Lung microvascular endothelial cell (primary cell): Measurements from ENCODE around the gene TXN. TPM values are rescaled to one million over a fixed set of nuclear protein-coding genes. Genes with fewer than 3 reads are reported as not detected.
"Not testable (repeated sequence)": the region's sequence is repeated elsewhere in the genome, so short reads cannot be mapped to it uniquely, and the experiment has no call there.

Experiments
- DNase-seq, 2 donors: peaks; one replicate each; pipeline versions ENCODE4 v3.0.0 to v3.0.0-alpha.2; 2010; ENCODE audit warnings: low read depth in 2 of 2
- total RNA-seq: library from RNA; depleted of rRNA; stranded (reverse); fragments of >200 nt; gene quantifications from 2 replicates; pipeline ENCODE4 v1.2.1, GENCODE V29; 2014

Gene TXN
- total RNA-seq, 1 donor from 2014 or later: 168 TPM

DNA sequence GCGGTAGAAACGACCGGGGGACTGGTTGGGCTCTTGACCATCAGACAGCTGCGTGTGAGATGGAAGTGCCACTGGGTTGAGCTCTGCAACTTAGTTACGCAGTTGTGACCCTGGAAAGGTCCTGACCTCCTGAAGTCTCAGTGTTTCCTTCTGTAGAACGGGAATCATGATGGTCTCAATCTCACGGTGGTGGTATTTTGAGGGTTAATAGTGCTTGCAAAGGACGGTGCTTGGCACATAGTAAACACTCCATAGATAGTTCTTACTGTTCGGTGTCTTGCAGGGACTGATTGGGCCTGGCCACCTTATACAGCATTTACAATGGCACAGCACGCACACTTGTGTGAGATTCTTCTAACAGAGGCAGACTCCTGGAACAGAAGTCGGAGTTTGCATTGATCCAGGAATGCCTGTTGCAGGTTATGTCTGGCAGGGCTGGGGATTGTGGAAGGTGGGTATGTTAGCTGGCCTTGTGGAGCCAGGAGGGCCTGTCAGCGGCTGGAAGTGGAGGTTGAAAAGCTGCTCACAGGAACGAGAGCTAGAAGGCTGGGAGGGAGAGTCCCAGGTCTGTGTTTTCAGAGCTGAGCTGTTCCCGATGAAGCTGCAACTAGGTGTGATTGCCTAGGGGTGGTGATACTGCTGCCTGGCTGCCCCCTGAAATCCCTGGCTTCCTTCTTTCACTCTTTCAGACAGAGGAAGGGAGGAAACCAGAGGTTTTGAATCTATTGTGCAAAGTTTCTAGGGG, 962 bp upstream of the TXN start:
- peak in 1 of 2 donors; percentile 19 for DNase-seq

- peak; percentile 42 to 63 for DNase-seq
These were observed 586 bp downstream of the TXN start for GRCh38 chr9:110255463-110256379.

GRCh38 chr9:110255034-110255462, 1.3 kb downstream of the TXN start:
- DNase-seq: no peak

- DNase-seq: no peak
These were observed 1.8 kb downstream of the TXN start for GRCh38 chr9:110254500-110254899.

- peak in 1 of 2 donors; percentile 16 for DNase-seq
These were observed 3.7 kb downstream of the TXN start for GRCh38 chr9:110252509-110253139.

DNA sequence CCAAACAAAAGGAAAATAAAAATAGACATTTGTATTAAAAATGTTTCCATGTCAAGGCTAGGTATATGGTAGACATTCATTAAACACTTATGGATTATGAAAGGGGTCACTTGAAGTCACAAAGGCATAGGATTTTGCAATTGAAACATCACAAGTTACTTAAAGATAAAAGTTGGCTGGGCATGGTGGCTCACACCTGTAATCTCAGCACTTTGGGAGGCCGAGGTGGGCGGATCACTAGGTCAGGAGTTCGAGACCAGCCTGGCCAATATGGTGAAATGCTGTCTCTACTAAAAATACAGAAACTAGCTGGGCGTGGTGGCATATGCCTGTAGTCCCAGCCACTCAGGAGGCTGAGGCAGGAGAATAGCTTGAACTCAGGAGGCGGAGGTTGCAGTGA, 4.5 kb downstream of the TXN start:
- DNase-seq: not testable (repeated sequence)

DNA sequence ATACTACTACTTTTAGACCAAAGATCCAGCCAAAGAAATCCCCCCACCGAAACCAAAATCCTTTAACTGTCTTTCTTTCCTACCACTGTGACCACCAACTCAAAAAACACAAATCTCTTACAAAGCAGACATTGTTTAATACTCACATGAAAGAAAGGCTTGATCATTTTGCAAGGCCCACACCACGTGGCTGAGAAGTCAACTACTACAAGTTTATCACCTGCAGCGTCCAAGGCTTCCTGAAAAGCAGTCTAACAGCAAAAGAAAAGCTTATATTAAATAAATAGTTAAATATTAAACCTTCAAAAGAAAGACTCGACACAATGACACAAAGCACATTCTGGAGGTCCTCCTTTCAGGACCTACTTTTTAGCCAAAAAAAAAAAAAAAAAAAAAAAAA, 5.1 kb downstream of the TXN start:
- DNase-seq: no peak

DNA sequence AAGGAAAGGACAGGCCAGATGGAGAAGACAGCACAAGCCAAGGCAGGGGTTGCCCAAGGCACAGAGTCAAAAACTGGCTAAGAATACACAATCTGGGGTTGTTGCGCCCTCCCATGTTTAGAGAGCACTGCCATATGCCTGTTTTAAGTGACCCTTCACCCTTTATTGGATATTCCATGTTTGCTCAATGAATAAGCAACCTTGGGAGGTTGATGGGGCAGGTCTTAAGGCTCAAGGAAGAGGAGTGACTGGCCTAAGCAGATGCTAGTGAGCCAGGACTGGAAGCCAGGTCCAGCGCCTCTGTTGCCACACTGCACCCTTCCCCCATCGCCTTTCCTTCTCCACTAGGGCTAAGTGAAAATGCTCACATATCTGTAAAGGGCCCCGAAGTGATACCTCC, 6.7 kb downstream of the TXN start:
- no peak for DNase-seq

DNA sequence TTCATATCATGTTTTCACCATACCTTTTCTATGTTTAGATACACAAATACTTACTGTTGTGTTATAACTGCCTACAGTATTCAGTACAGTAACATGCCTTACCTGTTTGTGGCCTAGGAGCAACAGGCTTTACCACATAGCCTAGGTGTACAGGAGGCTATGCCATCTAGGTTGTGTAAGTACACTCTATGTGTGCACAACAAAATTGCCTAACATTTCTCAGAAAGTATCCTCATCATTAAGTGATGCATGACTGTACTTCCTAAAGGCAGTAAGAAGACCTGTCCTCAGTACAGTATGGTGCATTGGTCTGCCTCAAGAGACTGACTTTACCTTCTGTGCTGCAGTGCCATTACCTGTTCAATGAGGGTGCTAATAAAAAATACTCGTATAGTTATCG, 7.9 kb downstream of the TXN start:
- DNase-seq: no peak

DNA sequence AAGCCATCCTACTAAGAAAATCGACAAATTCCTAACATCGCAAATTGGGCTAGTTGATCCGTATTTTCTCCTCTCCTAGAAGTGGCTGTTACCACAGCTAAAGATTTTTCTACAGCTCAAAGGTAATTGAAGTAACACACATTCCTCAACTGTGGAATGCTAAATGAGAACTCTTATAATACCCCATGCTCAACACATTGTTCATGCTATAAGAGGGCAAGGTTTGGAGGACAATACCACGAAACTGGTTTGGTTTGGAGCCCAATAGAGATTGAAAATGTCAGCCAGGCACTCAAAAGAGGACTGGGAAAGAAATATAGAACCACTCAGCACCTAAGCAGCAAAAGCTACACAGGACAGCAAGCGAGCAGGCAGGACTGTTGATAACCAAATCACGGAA, 10.1 kb downstream of the TXN start:
- no peak for DNase-seq

GRCh38 chr9:110244616-110245015, 11.7 kb downstream of the TXN start:
- DNase-seq: no peak

- DNase-seq: no peak
These were observed 14.4 kb downstream of the TXN start for GRCh38 chr9:110241858-110242321.

- DNase-seq: no peak
These were observed 14.9 kb downstream of the TXN start for GRCh38 chr9:110241260-110241857.

DNA sequence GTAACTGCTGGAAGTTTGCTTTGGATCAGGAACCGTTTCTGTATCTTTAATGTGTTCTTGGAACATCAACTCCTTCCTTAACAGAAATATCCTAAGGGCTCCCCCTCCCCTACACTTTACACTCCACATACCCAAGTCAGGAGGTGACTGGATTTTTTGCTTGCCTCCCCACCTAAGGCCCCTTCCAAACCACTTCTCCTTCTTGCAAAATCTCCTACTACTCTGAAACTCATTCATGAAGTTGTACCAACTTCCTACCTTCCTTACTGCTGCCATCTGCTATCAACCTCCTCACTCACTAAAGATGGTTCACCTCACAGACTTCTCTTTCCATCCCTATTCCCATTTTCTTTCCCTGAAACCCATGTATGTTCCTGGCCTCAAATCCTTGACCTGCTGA, 16.1 kb downstream of the TXN start:
- no peak for DNase-seq

- DNase-seq: no peak
These were observed 28.0 kb downstream of the TXN start for GRCh38 chr9:110228321-110228720.

DNA sequence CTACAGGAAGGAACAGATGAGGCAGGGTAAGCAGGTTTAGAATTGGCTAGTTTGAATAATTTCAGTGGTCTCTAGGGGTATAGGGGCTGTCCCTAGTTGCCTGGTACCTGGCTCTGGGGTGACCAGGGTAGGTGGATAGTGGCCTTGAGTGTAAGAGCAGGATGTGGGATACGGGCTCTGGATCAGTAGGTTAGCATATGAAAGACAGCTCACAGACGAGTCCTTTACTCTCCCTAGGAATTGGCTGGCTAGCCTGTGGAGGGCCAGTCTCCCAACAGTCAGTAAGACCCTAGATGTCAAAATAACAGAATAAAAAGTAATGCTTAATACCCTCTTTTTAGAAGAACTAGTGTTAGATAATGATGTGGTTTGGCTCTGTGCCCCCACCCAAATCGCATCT, 31.7 kb downstream of the TXN start:
- no peak for DNase-seq

DNA sequence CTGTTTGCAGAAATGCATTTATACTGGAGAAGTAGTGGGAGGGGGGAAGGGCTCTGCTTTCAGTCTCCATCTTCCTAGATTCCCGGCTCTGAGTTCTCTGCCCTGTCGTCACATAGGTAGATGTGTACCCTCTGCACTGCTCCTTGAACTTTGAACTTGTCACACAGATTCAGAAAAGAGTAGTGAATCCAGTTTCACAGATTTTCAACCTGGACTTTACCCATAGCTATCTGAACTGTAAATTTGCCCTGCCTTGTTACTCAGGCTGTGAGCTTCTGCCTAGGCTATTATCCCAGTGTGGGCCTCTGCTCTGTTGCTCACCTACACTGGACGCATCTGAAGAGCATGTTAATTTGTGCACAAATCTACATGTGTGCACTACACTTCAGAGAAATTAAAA, 35.5 kb downstream of the TXN start:
- no peak for DNase-seq

DNA sequence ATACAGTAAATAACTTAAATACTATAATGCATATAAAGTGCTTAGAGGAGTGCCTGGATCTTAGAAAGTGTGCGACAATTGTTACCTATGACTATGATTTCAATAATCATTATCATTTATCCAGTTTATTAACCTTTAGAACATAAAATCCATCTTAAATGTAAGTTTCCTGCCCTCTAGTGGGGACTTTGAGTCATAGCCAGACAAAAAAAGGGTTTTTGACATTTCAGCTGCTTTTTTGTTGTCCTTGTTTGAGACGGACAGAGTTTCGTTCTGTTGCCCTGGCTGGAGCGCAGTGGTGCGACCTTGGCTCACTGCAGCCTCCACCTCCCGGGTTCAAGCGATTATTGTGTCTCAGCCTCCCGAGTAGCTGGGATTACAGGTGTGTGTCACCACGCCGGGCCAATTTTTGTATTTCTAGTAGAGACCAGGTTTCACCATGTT, 38.6 kb downstream of the TXN start:
- DNase-seq: peak; percentile 58 to 70

DNA sequence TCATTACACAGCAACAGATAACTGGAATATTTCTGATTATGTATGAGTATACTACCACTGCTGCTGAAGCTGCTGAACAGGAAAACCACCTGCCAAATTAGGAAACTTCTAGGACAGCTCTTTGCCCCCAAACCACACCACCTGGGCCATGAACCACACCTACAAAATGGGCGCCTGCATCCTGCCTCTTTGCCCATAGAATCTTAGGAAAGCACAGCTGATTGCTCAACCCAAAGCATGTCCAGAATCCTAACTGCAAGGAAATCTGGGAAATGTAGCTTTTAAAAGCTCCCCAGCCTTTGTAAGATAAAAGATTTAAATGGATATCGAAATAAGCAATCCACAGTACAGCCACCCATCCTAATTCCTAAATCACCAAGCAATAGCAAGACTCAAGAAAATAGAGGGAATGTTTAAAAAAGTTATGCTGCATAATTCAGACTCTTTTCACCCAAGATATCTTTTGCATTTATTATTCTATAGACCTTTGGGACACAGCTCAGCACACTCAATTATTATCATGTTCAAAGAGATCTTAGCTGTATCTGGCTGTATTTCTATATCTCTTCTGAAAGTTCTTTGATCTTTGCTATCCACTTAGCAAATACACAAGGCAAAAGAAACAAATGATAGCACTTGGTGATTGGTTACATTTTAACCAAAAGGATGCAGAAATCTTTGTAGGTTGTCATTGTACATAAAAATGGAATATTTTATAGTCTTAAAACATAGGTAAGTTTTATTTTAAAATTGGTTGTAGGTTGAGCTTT, 41.5 kb downstream of the TXN start:
- no peak for DNase-seq

DNA sequence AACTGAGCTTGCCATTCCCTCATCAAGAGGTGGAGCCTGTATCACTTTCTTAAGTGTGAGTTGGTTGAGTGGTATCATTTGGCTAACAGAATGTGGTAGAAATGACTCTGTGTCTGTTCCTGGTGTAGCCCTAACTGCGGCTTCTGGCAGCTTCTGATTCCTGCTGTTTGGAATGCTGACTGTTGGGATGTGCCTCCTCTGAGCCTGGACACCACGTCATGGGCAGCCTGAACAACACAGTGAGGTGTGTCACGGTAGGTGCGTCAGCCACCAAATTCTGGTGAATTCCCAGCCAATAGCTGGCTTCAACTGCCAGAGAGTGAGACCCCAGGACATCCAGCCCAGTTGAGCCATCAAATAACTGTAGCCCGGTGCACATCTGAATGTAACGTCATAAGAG, 42.2 kb downstream of the TXN start:
- DNase-seq: no peak
